Erythroblast (primary cell): ENCODE data around the gene CCN5.

Source experiments
- GATA1 ChIP-seq: IDR thresholded peaks from 2 replicates; pipeline ENCODE4 v1.6.1; 2011; ENCODE audit warnings: low read depth, mild to moderate bottlenecking, control low read depth, low read length, moderate library complexity
- POLR2A ChIP-seq: IDR thresholded peaks from 2 replicates; pipeline ENCODE4 v1.6.1; 2011; ENCODE audit warnings: mild to moderate bottlenecking, low read length

DNA sequence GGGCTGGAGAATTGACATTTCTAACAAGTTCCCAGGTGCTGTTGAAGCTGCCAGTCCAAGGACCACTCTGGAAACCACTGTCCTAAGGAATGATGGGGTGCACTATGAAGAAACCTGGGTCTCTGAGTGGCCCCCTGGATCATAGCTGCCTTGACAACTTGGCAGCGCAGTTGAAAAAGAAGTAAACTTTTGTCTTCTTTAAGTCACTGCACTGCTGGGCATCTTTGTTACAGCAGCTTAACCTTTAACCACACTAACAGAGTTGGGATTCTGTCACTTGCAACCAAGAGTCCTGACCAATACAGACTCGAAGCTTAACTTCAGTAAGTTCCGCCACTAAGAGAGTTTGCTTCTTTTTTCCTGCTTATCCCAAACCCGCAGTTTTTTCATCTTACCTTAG lies 21.9 kb downstream of the CCN5 start:
- TF ChIP-seq POLR2A (no peak), GATA1 (no peak)
